ENCODE measurements around the gene TMTC2.
"Not testable (repeated sequence)": the region's sequence is repeated elsewhere in the genome, so short reads cannot be mapped to it uniquely, and the experiment has no call there.

Gene TMTC2

GRCh38 chr12:82845076-82845475, 158.4 kb downstream of the TMTC2 start:
- not testable (repeated sequence) for DNase-seq (ENCODE audit: low spot score)

DNA sequence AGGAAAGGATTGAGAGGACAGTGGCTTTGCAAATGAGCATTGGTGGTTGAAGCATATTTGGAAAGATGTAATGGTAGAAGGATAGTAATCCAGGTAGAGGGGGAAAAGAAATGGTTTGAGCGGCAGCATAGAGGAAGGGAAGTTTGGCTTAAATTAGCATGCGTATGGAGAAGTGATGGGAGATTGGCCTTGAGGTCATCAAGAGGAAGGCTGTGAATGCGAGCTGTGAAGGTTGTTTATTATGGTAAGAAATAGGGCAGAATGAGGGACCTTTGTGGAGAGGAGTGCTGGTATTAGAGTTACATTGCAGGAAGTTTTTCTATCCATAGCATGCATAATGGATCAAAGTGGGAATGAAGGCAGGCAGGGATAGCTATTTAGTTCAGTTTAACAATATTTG, 162.1 kb downstream of the TMTC2 start:
- DNase-seq (ENCODE audit: low spot score): no peak

GRCh38 chr12:82852529-82852928, 165.8 kb downstream of the TMTC2 start:
- no peak for DNase-seq (ENCODE audit: low spot score)

- DNase-seq (ENCODE audit: low spot score): no peak
These were observed 169.2 kb downstream of the TMTC2 start for GRCh38 chr12:82855872-82856271.

- peak; percentile 22 for DNase-seq (ENCODE audit: low spot score)
These were observed 170.6 kb downstream of the TMTC2 start for GRCh38 chr12:82857276-82857675.

DNA sequence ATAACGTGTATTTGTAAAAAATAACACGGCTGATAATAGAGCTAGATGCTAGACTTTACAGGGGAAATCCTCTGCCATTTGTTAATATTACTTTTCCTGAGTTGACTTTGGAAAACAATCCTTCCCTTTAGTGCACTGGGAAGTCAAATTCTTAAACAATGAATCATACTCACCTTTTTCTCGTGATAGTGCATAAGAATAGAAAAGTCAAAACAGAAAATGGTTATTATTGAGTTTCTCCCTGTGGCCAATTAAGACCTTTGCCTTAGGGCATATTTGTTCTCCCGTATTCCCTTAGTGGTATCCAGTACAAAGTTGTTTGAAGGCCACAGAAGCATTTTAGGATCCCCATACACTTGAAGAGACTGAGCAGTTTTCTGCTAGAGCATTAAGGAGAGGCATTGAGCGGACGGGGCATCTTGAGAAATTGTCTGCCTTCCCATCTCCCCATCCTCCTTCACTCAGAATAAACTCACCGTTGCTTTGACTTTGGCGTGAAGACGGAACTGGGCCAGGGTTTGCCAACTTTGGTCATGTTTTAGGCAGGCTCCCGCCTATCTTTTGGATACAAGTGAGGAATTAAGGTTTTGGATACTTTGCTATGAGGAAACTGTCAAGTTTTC, 171.3 kb downstream of the TMTC2 start:
- DNase-seq (ENCODE audit: low spot score): peak; percentile 53

- DNase-seq (ENCODE audit: low spot score): no peak
These were observed 171.8 kb downstream of the TMTC2 start for GRCh38 chr12:82858534-82858917.

DNA sequence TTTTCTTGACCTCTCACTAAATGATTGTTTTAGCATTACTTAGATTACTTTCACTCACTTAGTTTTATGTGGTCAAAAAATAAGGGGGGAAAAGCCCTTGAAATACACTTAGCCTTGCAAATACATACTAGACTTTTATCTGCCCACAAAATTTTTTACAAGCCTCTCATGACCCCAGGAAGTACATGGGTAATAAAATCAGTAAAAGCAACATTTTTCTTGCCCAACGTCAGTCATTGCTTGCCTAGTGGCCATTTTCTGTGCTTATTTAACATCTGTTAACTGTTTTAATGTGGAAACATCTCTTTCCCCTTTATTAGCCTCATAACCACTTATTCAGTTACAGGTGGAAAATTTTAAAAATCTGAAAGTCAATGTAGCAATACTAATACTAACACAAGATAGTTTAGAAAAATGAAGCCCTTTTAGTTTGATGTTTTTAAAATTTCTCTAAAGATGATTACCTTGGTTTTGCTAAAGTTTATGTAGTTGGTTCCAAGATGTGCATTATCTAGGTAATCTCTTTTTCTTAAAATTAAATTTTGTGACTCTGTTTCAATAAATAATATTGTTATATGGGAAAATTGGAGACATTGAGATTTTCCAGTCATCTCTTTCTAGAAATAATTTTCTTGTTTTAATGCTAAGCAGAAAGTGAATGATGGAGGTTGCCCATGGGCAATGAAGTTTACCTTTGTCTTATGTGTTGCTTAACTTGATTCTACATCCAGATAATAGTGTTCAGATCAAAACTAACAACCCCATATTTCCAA, 175.5 kb downstream of the TMTC2 start:
- DNase-seq (ENCODE audit: low spot score): no peak

DNA sequence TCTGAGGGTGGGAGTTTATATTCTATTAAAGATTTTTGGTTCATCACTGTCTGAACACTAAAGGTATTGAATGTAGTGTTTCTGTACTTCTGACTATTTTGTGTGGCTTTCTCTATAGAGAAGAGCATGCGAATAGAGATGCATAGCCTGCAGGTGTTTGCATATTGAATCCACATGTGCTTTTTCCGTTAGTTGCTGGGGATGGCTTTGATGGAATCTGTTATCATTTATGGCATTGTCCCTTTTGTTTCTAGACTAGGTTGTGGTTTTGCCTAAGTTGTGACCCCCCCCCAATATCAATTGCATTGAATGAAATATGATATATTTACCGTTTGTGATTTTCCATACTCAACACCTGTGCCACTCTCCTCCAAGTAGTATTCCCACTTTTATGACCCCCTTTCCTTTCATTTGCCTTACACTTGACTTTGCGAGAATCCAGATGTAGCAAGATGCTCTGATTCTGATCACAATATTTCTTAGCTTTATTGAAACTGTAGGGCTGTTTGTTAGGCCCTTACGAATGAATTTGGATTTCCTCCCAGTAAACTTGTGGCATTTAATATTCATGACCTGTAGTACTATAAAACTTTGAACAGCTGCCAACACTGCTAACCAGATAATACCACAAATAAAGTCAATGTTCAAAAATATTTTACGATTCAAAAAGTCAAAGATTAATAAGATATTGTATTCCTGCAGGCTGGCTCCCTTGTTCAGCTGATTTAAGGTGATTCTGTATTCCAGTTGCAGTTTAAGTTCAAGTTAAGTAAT, 176.4 kb downstream of the TMTC2 start:
- no peak for DNase-seq (ENCODE audit: low spot score)

DNA sequence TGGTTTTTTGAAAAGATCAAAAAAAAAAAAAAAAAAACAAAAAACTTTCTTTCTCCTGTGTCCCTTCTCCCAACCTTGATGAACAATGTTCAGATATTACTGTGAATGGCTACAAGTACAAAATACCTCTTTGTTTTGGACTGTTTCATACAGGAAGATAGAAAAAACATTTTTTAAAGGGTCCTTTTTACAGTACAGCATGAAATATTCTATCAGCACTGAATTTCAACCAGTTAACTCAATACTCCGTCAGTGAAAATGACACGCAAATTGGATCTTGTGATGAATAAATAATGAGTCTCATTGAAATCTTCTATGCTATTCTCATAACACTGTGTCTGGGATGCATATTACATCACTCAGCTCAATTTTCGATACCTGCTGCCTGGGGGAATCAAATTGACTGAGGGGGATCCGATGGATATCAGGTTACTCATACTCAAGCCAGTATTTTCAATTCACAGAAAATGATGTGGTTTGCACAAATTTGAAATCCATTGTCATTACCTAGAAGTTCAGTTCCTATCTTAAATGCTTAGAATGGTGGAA, 179.6 kb downstream of the TMTC2 start:
- no peak for DNase-seq (ENCODE audit: low spot score)

DNA sequence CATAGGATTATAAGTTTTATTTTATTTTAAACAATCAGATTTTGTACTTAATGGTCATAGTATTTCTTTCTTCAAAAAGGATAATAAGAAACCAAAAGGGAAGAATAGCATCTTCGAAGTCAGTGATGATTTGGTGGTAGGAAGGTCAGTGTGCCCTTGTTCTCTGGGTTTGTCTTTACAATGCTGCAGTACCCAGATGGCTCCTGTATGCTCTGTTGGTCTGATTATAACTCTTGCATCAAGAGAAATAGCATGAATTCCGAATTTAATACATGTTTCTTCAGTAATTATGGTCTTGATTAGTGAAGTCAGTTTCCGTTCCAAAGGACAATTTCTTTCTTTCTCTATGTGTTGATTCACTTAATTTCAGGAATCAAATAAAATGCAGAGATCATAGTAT, 180.2 kb downstream of the TMTC2 start:
- no peak for DNase-seq (ENCODE audit: low spot score)

GRCh38 chr12:82867762-82868500, 181.2 kb downstream of the TMTC2 start:
- DNase-seq (ENCODE audit: low spot score): no peak

DNA sequence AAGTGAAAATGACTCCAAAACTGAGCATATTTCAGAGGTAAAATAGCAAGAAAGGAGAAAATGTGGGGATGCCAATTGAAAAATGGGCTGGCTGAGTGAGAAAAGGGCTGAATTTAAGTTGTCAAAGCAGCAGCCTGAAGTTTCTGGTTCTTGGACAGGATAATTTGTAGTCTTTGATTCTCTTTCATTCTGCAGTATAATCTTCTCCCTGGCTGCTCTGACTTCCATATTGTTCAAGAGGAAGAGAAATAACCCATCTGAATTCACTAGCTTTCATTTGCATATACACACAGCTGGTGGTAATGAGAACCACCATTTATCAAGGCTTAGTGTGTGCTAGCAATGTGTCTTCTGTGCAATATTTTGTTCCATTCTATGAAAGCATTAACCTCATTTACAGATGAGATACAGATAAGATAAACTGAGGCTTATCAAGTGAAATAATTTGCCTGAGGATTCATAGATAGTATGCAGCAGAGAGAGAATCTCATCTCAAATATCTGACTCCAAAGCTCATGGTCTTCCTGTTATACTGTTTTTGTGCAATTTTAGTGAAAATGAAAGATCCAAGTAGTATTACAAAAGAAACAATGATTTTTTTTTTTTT, 184.2 kb downstream of the TMTC2 start:
- DNase-seq (ENCODE audit: low spot score): no peak

GRCh38 chr12:82872088-82872487, 185.4 kb downstream of the TMTC2 start:
- DNase-seq (ENCODE audit: low spot score): no peak

DNA sequence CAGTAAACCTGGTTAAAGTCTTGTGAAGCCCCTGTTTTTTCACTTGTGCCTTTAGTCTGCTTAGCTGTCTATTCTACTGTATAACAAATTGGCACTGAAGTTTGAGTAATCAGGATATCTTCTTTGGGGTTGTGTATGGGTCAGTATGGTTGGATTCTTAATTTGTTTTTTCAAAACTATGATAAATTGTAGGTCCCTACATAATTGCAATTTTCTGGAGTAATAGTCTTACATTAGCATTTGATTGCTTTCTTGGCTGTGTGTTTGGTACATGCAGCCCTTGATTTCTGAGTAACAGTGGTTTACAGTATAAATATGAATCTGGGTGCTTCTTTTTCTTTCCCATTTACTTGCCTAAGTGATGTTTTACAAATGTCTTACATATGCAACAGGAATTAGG, 186.6 kb downstream of the TMTC2 start:
- no peak for DNase-seq (ENCODE audit: low spot score)

DNA sequence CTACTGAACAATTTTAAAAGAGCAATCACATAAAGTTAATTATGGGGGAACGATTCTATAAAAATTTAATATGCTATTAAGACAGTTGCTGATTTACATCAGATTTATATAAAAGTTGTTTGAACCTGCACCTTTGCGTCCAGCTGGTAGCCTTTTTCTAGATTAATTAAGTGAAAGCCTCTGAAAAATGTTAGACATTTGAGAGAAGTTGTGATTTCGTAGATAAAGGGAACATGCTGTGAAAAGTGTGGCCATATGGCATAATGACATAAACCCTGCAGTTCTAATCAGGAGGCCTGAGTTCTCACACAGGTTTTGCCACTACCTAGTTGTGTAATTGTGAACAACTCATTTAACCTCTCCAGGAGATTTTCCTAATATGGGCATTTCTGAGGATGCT, 187.2 kb downstream of the TMTC2 start:
- DNase-seq (ENCODE audit: low spot score): no peak

- DNase-seq (ENCODE audit: low spot score): no peak
These were observed 188.2 kb downstream of the TMTC2 start for GRCh38 chr12:82874945-82875344.

DNA sequence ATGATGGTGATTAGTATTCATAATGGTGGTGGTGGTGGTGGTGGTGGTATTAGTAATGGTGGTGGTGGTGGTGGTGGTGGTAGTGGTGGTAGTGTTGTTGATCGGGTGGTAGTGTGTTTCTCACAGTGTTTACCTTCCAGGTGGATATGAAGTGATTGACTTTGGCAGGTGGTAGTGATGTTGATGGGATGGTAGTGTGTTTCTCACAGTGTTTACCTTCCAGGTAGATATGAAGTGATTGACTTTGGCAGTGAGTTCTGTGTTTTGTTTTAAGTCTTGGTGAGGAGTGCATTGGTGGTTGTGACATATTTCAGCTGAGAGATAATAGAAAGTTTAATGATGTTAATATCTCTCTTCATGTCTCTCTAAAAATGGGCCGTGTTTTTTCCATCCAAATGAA, 189.4 kb downstream of the TMTC2 start:
- DNase-seq (ENCODE audit: low spot score): no peak

DNA sequence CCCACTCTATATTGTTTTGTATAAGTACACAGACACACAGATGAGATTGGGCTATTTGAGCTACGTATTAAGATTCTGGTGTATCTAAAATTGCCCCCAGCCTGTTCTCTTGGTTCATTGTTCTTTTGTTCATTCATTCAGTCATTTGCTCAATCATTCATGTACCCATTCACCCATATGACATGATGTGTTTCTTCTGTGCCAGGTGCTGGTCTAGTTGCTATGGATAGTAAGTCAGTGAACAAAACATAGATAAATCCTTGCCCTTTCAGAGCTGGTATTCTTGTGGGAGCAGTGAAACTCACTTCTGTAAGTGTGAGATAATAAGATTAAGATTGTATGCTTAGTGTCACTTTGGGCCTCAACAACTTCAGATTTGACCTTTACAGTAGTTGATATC, 191.3 kb downstream of the TMTC2 start:
- DNase-seq (ENCODE audit: low spot score): no peak

DNA sequence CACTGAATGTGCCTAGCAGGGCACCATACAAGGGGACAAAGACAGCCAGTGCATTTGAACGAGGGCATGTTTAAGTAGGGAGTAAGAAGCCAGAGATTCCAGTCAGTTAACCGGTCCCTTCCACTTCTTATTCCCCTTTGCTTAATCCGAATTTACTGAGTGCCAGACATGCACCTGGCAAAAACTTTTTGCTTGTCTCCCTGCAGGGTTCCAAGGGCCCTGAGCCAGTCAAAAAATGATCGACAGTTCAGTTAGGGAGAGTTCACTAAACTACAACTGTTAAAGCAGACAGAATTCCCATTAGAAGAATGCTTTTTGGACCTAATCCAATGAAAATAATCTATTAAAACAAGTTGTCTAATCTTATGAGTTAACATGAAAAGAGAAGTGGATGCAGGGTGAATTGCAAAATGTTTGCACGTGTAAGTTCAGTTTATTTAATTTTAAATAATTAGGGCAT, 193.8 kb downstream of the TMTC2 start:
- no peak for DNase-seq (ENCODE audit: low spot score)
